Stimulated activated naive CD8-positive, alpha-beta T cell treated with anti-CD3 and anti-CD28 coated beads, Interleukin-15, Interleukin-2, amounts not matched to agents 100 ng/mL and 50 ng/mL, for 24 hours (primary cell): ENCODE data around the gene FAM149B1.
"Not testable (repeated sequence)": the region's sequence is repeated elsewhere in the genome, so short reads cannot be mapped to it uniquely, and the experiment has no call there.

Experiments used
- H3K27ac Mint-ChIP-seq: one replicate; pipeline ENCODE4 v1.8.0; 2021; ENCODE audit warnings: mild to moderate bottlenecking, mixed read lengths
- H3K27me3 Mint-ChIP-seq: one replicate; pipeline ENCODE4 v1.8.0; 2021; ENCODE audit warnings: mixed read lengths
- H3K36me3 Mint-ChIP-seq: one replicate; pipeline ENCODE4 v1.8.0; 2021; ENCODE audit warnings: low read depth, mixed read lengths
- H3K4me1 Mint-ChIP-seq: one replicate; pipeline ENCODE4 v1.8.0; 2021; ENCODE audit warnings: low read depth, mixed read lengths
- H3K4me3 Mint-ChIP-seq: one replicate; pipeline ENCODE4 v1.8.0; 2021; ENCODE audit warnings: mild to moderate bottlenecking, mixed read lengths
- H3K9me3 Mint-ChIP-seq: one replicate; pipeline ENCODE4 v1.8.0; 2021; ENCODE audit warnings: mixed read lengths

FAM149B1 gene

DNA sequence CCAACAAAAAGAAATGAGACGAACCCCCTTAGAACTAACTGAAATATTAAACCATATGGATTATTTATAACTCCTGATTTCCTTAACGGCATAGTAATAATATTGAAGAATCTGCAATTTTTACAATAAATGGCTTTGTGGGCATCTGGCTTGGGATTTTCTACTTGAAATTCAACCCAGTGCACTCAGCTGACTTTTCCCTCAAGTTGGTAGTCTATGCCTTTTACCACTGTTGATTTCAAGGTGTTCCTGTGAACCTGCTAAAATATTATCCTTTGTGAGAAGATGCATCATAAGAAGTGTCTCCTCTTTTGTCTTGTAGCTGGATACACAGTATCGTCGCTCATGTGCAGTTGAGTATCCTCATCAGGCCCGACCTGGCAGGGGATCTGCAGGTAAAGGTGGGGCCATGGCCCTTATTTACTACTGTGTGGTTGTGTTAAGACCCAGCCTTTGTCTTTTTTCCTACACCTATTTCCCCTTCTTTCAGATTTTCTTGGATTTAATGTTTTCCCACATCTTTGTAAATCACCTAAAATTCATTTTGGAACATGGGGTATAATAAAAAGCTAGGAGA lies 71.2 kb downstream of the FAM149B1 start:
- H3K27ac Mint-ChIP-seq, result no peak overlapping the region
- no peaks in the 10 kb centered on the region for H3K27me3 Mint-ChIP-seq
- no peak overlapping the region for H3K4me3 Mint-ChIP-seq
- H3K4me1 Mint-ChIP-seq, result peaks cover 14% of the 10 kb centered on the region
- H3K36me3 Mint-ChIP-seq, result peaks cover 70% of the 10 kb centered on the region
- no peaks in the 10 kb centered on the region for H3K9me3 Mint-ChIP-seq

DNA sequence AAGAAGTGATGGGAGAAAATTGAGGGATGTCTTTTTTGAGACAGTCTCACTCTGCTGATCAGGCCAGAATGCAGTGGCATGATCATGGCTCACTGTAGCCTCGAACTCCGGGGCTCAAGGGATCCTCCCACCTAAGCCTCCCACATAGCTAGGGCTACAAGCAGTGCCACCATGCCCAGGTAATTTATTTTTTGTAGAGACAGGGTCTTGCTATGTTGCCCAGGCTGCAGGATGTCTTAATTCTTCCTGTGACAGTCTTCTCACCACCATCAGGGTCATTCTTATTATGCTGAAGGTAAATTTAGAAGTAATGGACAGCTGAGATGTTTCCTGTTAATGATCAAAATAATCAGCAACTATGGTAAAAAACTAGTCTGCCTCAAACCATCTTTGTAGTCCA lies 72.0 kb downstream of the FAM149B1 start:
- H3K36me3 Mint-ChIP-seq, result peaks cover 70% of the 10 kb centered on the region
- no peak overlapping the region for H3K4me3 Mint-ChIP-seq
- H3K9me3 Mint-ChIP-seq, result no peaks in the 10 kb centered on the region
- no peak overlapping the region for H3K27ac Mint-ChIP-seq
- peaks cover 23% of the 10 kb centered on the region for H3K4me1 Mint-ChIP-seq
- H3K27me3 Mint-ChIP-seq, result no peaks in the 10 kb centered on the region

DNA sequence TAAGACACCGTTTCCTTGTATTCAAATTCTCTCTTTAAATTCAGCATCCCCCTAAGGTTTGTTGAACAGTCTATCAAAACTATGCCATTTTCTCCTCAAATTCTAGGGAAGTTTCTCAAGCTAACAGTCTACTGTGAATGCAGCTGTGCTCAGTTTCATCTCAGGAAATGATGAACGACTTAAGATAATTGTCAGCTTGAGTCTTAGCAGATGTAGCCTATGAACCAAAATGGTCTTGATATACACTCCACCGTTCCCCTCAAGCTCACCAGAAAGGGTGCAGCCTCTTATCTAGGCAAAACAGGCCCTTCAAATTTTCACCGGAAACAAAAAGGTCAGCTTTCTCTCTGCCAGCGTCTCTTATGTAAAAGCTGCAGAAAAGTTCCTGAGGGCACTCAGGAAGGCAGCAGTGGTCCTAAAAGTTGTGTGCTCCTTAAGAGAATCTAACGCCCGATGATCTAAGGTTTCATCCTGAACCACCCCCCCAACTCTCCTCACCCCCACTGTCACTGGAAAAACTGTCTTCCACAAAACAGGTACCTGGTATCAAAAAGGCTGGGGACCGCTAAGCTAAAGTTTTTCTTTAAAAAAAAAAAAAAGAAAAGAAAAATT lies 77.1 kb downstream of the FAM149B1 start:
- peaks cover 87% of the 10 kb centered on the region for H3K36me3 Mint-ChIP-seq
- no peaks in the 10 kb centered on the region for H3K9me3 Mint-ChIP-seq
- no peaks in the 10 kb centered on the region for H3K27me3 Mint-ChIP-seq
- peak overlapping the region; percentile 13 for H3K27ac Mint-ChIP-seq
- H3K4me3 Mint-ChIP-seq, result peak overlapping the region; percentile 97
- peaks cover 57% of the 10 kb centered on the region for H3K4me1 Mint-ChIP-seq

GRCh38 chr10:73246322-73246645 lies 78.4 kb downstream of the FAM149B1 start:
- Mint-ChIP-seq H3K9me3 (no peaks in the 10 kb centered on the region), H3K36me3 (peaks cover 86% of the 10 kb centered on the region), H3K4me1 (peaks cover 68% of the 10 kb centered on the region), H3K27me3 (no peaks in the 10 kb centered on the region), H3K4me3 (peak overlapping the region; percentile 97), H3K27ac (peak overlapping the region; percentile 93)

DNA sequence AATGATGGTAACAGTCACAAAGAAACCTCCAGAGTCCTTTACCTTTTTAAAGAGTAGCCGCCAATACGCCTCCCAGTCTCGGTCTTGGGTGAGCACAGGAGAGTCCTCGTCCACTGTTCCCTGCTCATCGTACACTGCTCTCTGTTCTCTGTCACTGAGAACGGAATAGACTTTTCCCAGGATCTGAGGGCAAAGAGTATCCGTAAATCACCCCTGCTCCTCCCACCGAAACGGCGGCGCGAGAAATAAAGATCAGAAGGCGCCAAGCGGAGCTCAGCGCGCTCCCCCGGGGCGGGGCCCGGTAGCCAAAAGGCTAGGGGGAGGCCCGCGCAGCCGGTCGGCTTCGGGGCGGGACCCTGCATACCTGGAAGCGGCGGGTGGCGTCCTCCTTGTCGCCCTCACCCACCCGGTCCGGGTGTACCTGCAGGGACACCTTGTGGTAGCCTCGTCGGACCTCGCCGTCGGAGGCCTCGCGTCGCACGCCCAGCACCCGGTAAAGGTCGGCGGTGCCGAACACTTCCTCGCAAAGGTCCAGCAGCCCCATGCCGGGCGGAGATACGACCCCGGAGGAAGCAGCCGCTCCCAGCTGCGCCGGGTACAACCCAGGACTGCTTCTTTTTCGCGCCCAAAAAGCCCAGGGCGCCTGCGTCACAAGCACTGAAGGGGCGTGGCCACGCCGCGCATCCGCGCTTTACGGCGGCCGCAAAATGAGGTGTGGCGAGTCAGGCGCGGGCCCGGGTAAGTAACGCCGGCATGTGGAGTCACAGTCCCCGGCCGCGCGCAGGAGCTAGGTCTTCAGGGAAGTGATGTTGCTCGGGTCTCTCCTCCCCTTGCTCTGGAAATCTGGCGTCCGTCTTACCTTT lies 79.0 kb downstream of the FAM149B1 start, which contains the start of gene DNAJC9:
Gene DNAJC9 (minus strand): TSS at position 610 of the 863 bp plus-strand sequence. CDS start 66 bp downstream, at position 544.
- Mint-ChIP-seq H3K36me3 (peaks cover 86% of the 10 kb centered on the region), H3K27me3 (no peaks in the 10 kb centered on the region), H3K4me3 (peak within 1 kb of the TSS; percentile 97), H3K4me1 (peaks cover 74% of the 10 kb centered on the region), H3K9me3 (no peaks in the 10 kb centered on the region), H3K27ac (peak within 1 kb of the TSS; percentile 93)

DNA sequence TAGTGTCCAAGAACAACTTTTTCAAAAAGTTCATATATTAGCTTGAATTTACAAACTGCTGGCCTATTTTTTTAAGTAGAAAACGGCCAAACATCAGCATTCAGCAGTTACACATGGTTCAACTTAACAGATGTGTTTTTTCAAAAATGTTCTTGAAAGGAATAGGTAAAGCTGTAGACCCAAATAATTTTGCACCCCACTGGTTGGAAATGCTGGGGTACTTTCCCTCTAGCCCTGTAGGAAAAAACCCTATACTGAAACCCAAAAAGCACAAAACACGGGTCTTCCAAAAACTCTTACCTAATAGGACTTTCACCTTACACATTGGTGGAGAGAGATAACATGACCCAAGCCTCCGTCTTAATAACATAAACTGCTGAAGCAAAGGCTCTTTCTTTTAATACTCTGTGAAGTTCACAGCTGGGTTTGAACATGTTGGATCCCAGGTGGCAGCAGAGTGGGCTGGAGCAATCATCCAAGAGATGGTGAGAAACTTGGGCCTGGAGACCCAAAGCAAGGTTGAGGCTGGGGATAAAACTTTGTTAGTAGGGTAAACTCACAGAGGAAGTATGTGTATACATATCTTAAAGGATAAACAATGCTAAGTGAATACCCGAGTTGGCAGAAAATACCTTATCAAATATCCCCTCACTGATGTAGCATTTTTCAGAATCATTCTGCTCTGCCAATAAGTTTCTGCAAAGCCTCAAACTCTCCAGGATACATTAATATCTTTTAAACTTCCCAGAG lies 79.8 kb downstream of the FAM149B1 start:
- Mint-ChIP-seq H3K27ac (peak overlapping the region; percentile 93), H3K4me1 (peaks cover 77% of the 10 kb centered on the region), H3K4me3 (peak overlapping the region; percentile 97), H3K9me3 (no peaks in the 10 kb centered on the region), H3K36me3 (peaks cover 83% of the 10 kb centered on the region), H3K27me3 (no peaks in the 10 kb centered on the region)

DNA sequence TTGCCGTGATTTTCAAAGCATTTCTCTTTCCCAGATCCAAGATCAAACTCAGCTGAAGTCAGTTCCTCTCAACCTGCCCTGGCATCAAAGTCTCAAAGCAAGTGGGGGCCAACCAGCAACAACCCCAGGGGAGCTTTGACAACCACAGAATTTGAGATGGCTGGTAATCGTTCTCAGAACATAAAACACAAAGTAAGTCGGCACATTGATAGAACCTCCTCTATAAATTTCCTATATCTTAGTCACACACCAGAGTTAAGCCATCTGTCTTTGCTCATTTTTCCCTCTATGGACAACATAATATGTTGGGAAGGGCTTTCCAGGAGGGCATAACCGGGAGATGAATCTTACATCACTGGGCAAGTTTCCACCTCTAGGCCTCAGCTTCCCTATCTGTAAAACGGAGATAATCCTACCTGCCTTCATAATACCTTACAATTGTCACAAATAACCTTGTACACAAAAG lies 80.4 kb downstream of the FAM149B1 start:
- Mint-ChIP-seq H3K4me1 (peaks cover 75% of the 10 kb centered on the region), H3K4me3 (peak overlapping the region; percentile 97), H3K27ac (peak overlapping the region; percentile 93), H3K9me3 (no peaks in the 10 kb centered on the region), H3K27me3 (no peaks in the 10 kb centered on the region), H3K36me3 (peaks cover 77% of the 10 kb centered on the region)

DNA sequence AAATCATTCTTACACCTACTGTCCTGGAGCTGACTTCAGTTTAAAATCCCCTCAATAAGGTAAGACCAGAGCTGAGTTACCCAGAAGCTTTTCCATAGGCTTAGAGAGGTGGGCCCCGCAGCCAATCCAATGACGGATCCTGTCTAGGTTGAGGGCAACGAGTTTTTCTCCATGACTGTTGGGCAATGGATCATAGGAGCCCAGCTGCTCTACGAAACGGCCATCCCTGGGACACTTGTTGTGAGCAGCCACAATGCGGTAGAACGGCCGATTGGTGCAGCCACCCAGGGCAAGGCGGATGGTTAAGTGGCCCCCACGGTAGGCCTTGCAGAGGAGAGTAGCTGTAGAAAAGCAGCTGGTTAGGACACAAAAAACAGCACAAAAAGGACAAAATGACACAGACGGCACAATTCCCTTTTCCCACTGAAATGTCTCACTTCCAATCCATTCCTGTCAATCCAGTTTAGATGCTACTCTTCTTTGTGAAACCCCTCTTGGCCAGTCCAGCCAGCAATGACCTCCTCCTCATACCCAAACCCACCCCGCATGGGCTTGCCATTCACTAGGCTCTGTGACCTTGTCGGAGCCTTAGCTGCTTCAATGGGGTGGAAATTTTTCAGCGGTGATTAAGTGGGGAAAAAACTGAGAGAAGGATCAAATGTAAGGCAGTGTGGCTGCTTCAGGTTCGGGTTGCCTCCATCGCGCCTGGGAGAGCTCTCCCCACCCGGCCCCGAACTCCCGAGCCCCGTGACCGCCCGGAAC lies 83.9 kb downstream of the FAM149B1 start:
- peak overlapping the region; percentile 100 for H3K4me3 Mint-ChIP-seq
- H3K36me3 Mint-ChIP-seq, result peaks cover 43% of the 10 kb centered on the region
- H3K27ac Mint-ChIP-seq, result peak overlapping the region; percentile 99
- no peaks in the 10 kb centered on the region for H3K27me3 Mint-ChIP-seq
- H3K9me3 Mint-ChIP-seq, result no peaks in the 10 kb centered on the region
- H3K4me1 Mint-ChIP-seq, result peaks cover 56% of the 10 kb centered on the region

- H3K27me3 Mint-ChIP-seq, result no peaks in the 10 kb centered on the region
- H3K4me3 Mint-ChIP-seq, result peak within 1 kb of the TSS; percentile 100
- no peaks in the 10 kb centered on the region for H3K9me3 Mint-ChIP-seq
- H3K27ac Mint-ChIP-seq, result peak within 1 kb of the TSS; percentile 99
- H3K36me3 Mint-ChIP-seq, result peaks cover 37% of the 10 kb centered on the region
- peaks cover 52% of the 10 kb centered on the region for H3K4me1 Mint-ChIP-seq
Measured at GRCh38 chr10:73252445-73253224, 84.7 kb downstream of the FAM149B1 start, which contains the start of gene MRPS16. Gene MRPS16 (minus strand): TSS chr10:73252644. CDS start chr10:73252482, 162 bp downstream.

- peak overlapping the region; percentile 99 for H3K27ac Mint-ChIP-seq
- H3K4me3 Mint-ChIP-seq, result peak overlapping the region; percentile 100
- H3K36me3 Mint-ChIP-seq, result peaks cover 32% of the 10 kb centered on the region
- H3K4me1 Mint-ChIP-seq, result peaks cover 46% of the 10 kb centered on the region
- H3K9me3 Mint-ChIP-seq, result no peaks in the 10 kb centered on the region
- H3K27me3 Mint-ChIP-seq, result no peaks in the 10 kb centered on the region
Measured at GRCh38 chr10:73253225-73253555, 85.3 kb downstream of the FAM149B1 start.

GRCh38 chr10:73258612-73259011 lies 90.7 kb downstream of the FAM149B1 start:
- not testable (repeated sequence) for H3K27me3 Mint-ChIP-seq, H3K36me3 Mint-ChIP-seq, H3K9me3 Mint-ChIP-seq, H3K27ac Mint-ChIP-seq, H3K4me1 Mint-ChIP-seq, H3K4me3 Mint-ChIP-seq

- Mint-ChIP-seq H3K27ac (no peak overlapping the region), H3K9me3 (no peaks in the 10 kb centered on the region), H3K4me3 (no peak overlapping the region), H3K36me3 (no peaks in the 10 kb centered on the region), H3K27me3 (no peaks in the 10 kb centered on the region), H3K4me1 (no peaks in the 10 kb centered on the region)
Measured at GRCh38 chr10:73261362-73261995, 93.6 kb downstream of the FAM149B1 start.

DNA sequence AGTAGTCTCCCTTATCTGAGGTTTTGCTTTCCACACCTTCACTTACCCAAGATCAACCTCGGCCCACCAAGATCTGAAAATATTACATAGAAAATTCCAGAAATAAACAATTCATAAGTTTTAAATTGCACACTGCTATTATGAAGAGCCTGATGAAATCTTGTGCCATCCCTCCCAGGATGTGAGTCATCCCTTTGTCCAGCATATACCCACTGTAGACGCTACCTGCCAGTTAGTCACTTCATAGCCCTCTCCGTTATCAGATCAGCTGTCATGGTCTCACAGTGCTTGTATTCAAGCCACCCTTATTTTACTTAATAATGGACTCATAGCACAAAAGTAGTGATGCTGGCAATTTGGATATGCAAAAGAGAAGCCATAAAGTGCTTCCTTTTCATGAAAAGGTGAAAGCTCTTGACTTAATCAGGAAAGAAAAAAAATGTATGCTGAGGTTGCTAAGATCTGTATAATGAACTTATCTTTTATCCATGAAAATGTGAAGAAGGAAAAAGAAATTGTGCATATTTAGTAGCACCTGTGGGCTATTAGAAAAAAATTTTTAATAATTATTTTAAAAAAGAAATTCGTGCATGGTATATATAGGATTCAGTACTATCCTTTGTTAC lies 94.3 kb downstream of the FAM149B1 start:
- no peak overlapping the region for H3K27ac Mint-ChIP-seq
- no peaks in the 10 kb centered on the region for H3K9me3 Mint-ChIP-seq
- no peak overlapping the region for H3K4me3 Mint-ChIP-seq
- H3K4me1 Mint-ChIP-seq, result no peaks in the 10 kb centered on the region
- no peaks in the 10 kb centered on the region for H3K36me3 Mint-ChIP-seq
- H3K27me3 Mint-ChIP-seq, result no peaks in the 10 kb centered on the region
